HG03045 (cell line): ENCODE data around the gene SLC15A1.

Source experiments
- ATAC-seq: cut with Tn5 transposase; IDR thresholded peaks from one replicate; pipeline ENCODE4 v1.9.1; 2021; ENCODE audit warnings: mild to moderate bottlenecking, moderate library complexity; ENCODE audit not compliant: unreplicated experiment

SLC15A1 gene, protein sequence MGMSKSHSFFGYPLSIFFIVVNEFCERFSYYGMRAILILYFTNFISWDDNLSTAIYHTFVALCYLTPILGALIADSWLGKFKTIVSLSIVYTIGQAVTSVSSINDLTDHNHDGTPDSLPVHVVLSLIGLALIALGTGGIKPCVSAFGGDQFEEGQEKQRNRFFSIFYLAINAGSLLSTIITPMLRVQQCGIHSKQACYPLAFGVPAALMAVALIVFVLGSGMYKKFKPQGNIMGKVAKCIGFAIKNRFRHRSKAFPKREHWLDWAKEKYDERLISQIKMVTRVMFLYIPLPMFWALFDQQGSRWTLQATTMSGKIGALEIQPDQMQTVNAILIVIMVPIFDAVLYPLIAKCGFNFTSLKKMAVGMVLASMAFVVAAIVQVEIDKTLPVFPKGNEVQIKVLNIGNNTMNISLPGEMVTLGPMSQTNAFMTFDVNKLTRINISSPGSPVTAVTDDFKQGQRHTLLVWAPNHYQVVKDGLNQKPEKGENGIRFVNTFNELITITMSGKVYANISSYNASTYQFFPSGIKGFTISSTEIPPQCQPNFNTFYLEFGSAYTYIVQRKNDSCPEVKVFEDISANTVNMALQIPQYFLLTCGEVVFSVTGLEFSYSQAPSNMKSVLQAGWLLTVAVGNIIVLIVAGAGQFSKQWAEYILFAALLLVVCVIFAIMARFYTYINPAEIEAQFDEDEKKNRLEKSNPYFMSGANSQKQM

DNA sequence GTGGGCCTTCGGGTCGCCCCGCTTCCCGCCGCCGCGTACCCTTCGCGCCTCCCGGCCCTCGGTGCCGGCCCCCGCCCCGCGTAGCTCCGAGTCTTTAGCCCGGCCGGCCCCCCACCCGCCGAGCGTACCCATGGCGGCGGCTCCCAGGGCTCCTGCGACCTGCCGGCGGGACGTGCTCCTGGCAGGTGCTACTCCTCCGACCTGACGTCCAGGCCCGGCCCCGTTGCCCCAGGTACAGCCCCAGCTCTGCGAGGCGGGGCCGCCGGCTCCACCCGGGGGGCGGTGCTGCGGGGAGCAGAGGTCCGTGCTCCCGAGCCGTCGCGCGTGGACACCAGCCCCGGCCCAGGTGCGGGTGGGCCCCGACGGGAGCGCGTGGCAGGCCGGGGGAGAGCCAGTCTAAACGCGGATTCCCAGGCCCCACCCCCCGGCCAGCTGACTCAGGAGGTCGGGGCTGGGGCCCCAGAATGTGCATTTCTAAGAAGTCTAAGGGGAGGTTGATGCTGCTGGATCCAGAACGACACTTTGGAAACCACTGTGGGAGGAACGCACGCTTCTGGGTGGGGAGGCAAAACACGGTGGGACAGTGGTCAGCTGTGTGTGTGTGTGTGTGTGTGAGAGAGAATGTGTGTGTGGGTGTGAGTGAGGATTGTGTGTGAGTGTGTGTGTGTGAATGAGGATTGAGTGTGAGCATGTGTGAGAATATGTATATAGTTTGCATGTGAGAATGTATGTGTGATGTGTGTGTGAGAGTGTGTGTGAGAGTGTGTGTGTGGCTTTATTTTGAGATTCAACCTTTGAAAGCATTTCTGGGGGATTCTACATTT, at the start of gene SLC15A1:
Gene SLC15A1 (minus strand): TSS at position 206 of the 824 bp plus-strand sequence. CDS start 74 bp downstream, at position 132.
- ATAC-seq = no peak

DNA sequence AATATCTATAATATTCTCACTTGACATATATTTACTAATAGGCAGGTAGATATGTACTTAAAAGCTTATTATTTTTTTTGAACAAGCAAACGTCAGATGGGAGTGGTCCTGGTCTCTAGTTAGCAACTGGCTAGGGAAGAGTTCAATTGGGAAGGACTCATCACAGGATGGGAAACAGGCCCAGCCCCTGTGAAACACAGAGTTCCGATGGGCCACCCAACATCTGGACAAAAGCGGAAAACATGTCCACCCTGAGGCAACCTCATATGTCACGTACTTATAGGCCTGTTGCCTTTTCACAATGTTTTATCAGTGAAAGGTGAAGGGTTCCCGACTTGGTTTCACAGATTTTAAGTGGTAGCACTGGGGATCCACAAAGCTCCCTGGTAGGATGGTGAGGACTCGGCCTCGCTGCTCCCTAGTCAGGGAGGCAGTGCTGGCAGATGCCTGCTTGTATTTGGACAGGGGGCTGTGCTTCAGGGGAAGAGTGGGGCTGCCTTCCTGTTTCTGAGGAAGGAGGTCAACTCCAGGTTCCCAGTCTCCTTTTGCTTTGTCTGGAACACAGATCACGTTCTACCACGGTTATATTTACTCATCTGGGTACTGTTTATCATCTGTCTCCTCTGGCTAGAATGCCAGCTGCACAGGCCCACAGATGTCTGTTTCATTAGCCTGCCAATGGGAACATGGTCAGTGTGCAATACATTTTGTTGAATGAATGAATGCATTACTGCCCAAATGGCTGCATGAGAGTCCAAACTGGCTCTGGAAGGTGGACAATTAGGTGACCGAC, 49.4 kb upstream of the SLC15A1 start:
- ATAC-seq = no peak

DNA sequence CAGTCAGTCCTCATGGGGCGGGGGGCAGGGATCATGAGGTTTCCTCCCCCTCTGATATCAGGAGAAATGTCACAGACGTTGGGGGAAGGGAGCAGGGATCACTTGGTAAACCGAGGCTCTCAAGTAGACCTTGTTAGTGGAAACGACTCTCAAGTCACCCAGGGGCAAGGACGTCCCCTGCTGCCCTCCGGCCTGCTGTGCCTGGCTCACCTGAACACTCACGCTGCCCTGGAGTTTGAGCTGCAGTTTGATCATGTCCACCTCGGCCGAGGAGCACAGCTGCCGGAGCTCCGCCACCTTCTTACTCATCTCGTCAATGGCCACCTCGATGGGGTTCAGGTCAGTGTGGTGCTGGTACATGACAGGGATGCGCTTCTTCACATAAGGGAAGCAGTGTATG, 47.6 kb upstream of the SLC15A1 start:
- ATAC-seq = no peak

DNA sequence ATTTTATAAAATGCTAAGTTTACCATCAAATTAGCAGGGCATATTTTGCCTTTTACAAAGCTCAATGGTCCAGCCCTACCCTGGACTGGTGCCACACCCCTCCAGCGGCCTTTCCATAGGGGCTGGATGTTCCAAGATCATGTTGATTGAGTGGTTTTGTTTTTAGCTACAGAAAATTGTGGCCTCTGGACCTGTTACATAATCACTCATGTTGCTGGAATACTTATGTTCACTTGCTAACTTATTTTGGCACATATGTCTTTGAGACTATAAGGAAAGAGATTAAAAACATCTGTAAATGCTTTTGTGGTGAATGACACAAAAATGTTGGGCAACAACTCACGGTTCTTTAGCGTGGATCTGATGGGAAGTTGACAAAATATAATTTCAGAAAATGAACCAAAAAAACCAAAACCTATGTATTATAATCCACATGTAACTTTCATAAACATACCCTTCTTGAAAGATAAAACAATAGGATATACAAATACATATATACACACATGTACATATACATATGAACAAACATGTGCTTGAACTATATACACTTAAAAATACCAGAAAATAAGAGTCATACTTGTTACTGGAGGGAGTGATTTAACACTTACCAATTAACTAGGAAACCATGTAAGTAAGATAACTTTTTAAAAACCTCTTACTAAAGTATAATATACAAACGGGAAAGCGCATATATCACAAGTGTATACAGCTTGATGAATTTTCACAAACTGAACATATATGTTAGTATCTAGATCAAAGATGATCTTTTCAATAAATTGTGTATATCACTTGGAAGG, 46.6 kb upstream of the SLC15A1 start:
- ATAC-seq = no peak

DNA sequence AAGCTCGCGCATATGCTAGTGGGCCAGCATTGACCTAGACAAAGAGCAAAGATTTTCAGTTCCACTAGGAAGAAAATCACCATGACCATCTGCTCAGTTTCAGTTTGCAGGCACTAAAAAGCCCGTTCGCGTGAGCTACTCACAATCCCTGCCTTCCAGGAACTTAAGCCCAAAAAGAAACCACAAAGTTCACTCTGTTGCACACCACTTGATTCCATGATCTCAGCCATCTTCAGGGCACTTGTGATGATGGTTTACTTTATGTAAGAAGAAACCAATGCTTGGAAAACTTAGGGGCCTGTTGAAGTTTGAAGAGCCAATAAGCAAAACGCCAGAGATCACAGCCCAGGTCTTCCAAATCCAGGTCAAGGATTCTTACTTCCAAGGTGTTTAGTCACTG, 45.0 kb upstream of the SLC15A1 start:
- no peak for ATAC-seq

DNA sequence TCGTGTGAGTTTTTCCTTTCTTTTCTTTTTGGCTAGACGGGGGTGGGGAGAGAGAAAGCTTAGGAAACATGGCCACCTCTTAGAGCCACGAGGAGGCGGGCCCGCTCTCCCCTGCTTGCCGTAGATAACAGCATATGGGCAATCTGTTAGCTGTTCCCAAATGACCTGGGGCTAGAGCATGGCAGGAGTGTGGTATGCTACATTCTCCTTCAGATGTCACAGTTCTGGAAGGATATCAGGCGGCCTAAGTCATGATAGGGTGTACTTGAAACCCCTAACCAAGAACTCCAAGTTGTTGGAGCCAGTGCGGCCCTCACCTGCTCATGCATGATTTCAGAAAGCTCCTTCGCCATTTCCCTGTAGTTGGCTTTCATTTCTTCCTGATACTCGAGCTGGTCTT, 44.3 kb upstream of the SLC15A1 start:
- ATAC-seq = no peak

DNA sequence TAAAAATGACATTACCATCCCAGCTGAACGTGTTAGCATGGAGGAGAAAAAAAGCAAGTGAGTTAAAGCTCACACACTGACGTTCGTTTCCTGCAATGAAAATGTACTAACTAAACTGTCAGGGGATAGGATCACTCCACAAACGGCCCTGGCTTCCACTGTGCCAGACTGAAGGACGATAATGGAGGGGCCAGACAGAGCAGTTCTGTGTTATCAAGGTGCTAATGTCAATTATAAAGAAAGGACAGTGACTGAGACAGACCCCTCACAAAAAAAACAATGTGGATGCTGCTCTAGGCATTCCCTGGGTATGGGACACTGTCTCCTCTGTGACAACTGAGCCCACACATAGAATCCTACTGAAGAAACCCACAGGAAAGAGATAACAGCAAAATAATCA, 43.7 kb upstream of the SLC15A1 start:
- ATAC-seq = no peak

DNA sequence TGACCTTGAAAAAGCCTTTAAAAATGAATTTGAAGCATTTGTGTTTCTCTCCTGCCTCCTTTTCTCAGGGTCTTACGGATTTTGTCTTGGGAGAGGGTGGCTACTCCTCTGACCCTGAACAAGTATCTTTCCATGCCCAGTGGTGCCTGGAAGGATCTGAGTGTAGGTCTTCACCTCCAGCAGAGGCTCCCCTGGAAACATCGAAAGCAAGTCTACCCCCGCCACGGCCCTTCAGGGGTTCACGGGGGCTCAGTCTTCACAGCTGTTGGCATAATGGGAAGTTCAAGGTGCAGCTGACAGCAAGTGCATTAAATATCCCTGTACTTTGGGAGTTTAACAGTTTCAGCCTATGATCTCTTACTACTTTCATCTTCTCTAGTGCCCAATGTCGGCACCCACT, 42.7 kb upstream of the SLC15A1 start:
- no peak for ATAC-seq

DNA sequence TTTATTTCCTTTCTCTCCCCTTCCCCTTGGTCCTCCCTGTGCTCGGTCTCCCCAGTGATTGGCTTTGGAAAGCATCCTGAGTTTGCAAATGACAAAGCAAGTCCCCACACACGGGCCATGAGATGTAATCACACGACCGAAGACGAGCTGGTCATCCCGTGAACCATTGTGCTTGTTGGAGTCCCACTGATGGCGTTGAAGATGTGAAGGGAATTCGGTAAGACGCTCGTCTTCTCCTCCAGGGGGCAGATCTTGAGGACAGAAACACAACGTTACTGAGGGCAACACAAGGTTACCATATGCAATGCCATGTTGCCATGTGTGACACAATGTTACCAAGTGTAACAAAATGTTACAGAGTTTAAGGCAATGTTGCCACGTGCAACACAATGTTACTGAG, 42.0 kb upstream of the SLC15A1 start:
- no peak for ATAC-seq

DNA sequence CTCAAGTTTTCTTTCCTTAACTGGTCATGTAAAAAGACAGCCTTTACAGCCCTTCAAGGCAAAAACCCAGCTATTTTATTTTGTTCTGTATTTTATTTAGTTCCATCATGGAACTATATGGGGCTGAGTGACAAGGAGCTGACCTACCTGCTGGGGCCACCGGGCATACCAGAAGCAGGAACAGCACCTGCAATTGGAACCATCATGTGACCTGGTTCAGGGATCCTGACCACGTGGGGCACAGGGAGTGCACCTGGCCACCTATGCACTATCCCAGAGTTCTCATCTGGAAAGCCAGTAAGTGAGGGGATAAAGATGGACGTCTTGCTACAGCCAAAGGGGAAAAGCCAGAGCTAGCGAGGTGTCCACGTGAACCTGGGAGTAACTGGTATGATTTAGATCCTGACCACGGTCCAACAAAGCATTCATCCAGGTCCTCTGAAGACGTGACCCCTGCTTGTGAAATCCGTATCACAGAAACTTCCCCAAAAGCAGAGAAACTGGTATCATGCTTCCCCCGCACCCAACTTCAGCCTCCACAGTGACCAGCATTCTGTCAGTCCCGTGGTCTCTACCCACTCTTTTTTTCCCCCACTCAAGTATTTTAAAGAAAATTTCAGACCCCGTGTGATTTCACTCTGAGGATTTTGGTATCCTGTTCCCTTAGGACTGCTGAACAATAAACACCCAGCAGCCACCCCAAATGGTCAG, 40.5 kb upstream of the SLC15A1 start:
- no peak for ATAC-seq

DNA sequence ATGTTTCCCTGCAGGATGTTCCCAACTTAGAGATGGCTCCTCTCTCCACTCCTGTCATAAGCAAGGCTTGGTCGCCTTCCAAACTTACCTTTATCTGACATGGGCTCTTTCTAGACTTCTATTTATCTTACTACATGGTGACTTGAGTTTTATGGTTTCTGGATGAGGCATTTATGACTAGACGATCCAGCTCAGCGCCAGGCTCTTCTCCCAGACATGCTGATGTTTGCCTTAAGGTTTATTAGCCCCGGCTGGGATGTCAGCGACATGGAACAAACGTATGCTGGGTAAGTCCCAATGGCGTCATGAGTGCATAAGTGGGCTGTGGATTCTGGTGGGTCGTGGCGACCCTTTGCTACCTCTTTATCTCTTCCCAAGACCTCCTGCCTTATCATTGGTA, 39.8 kb upstream of the SLC15A1 start:
- no peak for ATAC-seq

DNA sequence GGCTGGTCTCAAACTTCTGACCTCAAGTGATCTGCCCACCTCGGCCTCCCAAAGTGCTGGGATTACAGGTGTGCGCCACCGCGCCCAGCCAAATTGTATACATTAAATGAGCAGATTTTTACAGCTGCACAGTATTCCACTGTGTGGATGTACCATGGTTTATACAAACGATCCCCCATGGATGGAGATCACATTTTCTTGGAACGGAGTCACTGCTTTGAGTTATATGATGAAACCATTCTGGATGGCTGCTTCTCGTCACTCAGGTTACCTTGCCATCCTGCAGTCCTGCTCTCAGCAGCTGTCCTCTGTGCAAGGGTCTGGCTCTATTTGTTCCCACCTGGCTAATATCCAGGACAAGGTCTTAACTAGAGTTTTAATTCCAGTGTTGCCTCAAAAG, 39.1 kb upstream of the SLC15A1 start:
- no peak for ATAC-seq

DNA sequence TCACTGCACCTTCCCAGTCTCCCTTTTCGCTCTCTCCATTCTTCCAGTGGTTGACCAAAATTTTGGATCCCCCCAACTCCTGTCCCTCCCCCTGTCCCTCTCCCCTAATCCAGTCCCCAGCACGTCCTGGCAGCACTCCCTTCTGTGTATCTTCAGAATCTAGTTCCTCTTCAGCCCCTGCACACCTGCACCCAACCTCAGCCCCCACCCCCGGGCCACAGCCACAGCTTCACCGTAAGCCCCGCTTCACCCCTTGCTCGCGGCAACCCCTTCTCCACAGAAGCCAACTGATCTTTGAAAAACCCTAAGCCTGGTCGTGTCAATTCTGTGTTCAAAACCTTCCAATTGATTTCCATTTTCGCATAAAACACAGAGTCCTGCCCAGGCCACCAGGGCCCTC, 35.5 kb upstream of the SLC15A1 start:
- ATAC-seq = no peak

DNA sequence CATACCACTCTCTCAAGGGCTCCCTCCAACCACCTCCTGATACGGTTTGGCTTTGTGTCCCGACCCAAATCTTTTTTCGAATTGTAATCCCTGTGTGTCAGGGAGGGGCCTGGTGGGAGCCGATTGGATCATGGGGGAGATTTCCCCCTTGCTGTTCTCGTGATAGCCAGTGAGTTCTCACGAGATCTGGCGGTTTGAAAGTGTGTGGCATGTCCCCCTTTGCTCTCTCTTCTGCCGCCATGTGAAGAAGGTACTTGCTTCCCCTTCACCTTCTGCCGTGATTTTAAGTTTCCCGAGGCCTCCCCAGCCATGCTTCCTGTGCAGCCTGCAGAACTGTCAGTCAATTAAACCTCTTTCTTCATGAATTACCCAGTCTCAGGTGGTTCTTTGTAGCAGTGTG, 34.7 kb upstream of the SLC15A1 start:
- ATAC-seq = no peak

DNA sequence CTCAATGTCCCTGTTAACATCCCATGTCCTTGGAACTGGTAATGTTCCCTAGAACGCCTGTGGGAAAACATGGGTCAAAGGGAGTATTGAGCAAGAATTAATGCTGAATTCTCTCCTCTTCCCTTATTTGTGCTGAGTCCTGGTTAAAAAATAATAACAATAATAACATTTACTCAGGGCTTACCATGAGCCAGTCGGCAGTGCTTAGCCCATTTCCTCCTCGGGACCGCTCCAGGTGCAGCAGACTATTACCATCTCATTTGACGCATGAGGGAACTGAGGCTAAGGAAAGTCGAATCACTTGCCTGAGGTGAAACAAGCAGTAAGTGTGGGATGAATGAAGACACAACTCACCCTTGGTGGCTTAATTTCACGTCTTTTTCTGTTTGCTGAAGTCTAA, 33.6 kb upstream of the SLC15A1 start:
- no peak for ATAC-seq

DNA sequence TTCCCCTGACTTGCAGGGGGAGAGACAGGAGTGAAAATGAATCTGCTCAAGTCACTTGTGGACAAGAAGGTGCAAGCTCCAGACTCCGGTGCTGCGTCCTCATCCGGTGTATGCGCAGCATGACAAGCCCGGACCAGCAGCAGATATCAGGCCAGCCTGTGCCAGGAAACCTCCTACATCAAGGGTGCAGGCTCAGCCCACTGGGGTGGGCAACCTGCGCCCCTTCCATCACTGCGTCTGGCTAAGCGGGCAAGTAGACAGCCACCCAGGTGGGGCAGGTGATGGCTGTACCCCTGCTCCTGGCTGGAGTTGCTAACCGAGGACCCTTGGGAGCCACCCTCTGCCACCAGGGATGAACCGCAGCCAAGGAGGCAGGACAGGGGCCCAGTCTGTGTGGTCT, 32.9 kb upstream of the SLC15A1 start:
- ATAC-seq = no peak

DNA sequence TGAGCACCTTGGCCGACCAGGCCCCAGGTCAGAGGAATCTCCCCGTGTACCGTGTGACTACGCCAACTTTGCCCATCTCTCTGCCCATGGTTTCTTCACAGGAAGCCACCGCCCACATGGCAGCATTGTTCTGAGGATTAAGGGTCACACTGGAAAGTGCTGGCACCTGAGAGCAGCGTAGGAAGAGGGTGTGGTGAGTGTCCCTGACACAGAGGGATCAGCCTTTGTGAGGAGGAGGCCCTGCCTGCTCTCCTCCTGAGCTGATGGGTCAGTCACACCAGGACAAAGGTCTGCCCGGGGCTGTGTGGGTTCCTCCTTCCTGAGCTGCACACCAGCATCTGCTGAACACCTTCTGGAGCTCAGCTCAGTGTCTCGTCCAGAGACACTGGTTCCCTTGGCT, 32.2 kb upstream of the SLC15A1 start:
- ATAC-seq = no peak

DNA sequence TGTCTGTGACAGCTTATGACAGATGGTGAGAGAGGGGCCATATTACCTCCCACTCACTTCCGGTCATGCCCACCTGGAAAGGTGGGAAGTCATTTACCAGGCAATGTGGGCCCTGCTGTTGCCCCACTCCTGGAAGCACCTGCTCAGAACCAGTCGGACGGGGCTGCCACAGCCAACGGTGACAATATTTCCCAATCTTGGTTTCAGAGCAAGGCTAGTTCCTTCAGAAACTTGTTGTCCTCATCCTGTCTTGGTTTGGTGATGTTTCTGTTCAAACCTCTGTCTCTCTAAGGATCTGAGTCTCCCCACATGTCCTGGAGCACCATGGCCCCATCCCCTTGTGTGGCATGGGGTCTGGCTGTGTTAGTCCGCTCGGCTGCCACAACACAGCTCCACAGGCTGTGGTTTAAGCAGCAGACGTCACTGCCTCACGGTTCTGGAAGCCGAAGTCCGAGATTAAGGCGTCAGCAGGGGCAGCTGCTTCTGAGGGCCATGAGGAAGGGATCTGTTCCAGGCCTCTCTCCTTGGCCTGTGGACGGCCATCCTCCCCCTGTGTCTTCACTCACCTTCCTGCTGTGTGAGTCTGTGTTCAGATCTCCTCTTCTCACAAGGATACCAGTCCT, 31.5 kb upstream of the SLC15A1 start:
- ATAC-seq = no peak

DNA sequence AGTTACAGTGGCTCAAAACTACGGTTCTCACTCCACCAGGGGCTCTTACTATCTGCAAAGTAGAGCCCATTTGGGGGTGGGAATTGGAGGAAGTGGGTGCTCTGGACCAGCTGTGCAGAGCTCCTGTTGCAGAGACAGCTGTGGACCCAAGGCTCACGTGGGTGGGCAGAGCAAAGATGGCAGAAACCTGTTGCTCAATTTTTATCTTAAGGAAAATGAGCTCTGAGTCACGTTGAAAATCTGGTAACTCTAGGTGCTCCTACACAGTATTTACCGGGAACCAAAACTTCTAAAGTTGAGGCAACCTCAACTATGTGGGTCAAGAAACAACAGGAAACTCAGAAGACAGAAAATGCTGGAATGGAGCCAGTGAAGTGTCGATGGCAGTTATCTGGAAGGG, 30.2 kb upstream of the SLC15A1 start:
- ATAC-seq = no peak
